Memory B cell (primary cell): ENCODE measurements around the gene SPINK4.

ENCODE experiments used
- ATAC-seq: fragments of 150-1000 bp; cut with Tn5 transposase; 2 replicates; pipeline ENCODE4 v1.10.0; 2021; ENCODE audit warnings: low read depth, mild to moderate bottlenecking, moderate library complexity
- DNase-seq, 2 donors: peaks; one replicate each; pipeline ENCODE4 v3.0.0; 2022; ENCODE audit warnings: low spot score in 2 of 2
- H3K27ac Mint-ChIP-seq: one replicate; pipeline ENCODE4 v1.8.0; 2022; ENCODE audit warnings: mild to moderate bottlenecking, moderate library complexity, mixed read lengths
- H3K27me3 Mint-ChIP-seq: one replicate; pipeline ENCODE4 v1.8.0; 2022; ENCODE audit warnings: mixed read lengths
- H3K36me3 Mint-ChIP-seq: one replicate; pipeline ENCODE4 v1.8.0; 2022; ENCODE audit warnings: mild to moderate bottlenecking, mixed read lengths
- H3K4me1 Mint-ChIP-seq: one replicate; pipeline ENCODE4 v1.8.0; 2022; ENCODE audit warnings: mixed read lengths
- H3K4me3 Mint-ChIP-seq: one replicate; pipeline ENCODE4 v1.8.0; 2022; ENCODE audit warnings: mild to moderate bottlenecking, moderate library complexity, mixed read lengths
- H3K9me3 Mint-ChIP-seq: one replicate; pipeline ENCODE4 v1.8.0; 2022; ENCODE audit warnings: mixed read lengths

SPINK4 gene

GRCh38 chr9:33257276-33257675 lies 17.3 kb downstream of the SPINK4 start:
- no peak overlapping the region for H3K4me3 Mint-ChIP-seq
- ATAC-seq (no peak), DNase-seq (no peak)
- no peak overlapping the region for H3K27ac Mint-ChIP-seq
- H3K27me3 Mint-ChIP-seq: no peaks in the 10 kb centered on the region
- peaks cover 2% of the 10 kb centered on the region for H3K4me1 Mint-ChIP-seq
- H3K36me3 Mint-ChIP-seq: peaks cover 35% of the 10 kb centered on the region
- no peaks in the 10 kb centered on the region for H3K9me3 Mint-ChIP-seq

DNA sequence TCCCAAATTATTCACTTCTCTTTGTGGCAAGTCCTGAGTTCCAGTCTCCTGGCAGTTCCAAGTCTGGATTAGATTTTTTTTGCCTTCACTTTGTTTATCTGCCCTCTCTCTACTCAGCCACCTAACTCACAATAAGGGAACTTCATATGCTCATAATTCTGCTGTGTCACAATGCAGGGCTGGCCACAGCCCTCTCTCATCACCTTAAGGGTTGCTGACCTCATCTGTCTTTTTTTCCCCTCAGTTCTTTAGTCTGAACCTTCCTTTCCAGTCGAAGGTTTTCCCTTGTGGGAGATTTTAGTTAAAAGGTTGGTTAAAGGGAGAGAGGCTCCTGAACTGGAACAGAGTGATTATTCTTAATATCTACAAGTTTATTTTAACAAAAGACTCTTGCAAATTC lies 20.4 kb downstream of the SPINK4 start:
- no peak overlapping the region for H3K27ac Mint-ChIP-seq
- H3K4me1 Mint-ChIP-seq: peaks cover 17% of the 10 kb centered on the region
- peaks cover 30% of the 10 kb centered on the region for H3K36me3 Mint-ChIP-seq
- no peaks in the 10 kb centered on the region for H3K9me3 Mint-ChIP-seq
- no peak for ATAC-seq
- H3K4me3 Mint-ChIP-seq: no peak overlapping the region
- no peaks in the 10 kb centered on the region for H3K27me3 Mint-ChIP-seq
- no peak for DNase-seq

- DNase-seq (no peak), ATAC-seq (no peak)
- peak overlapping the region; percentile 93 for H3K4me3 Mint-ChIP-seq
- H3K27me3 Mint-ChIP-seq: no peaks in the 10 kb centered on the region
- H3K27ac Mint-ChIP-seq: peak overlapping the region; percentile 98
- peaks cover 32% of the 10 kb centered on the region for H3K4me1 Mint-ChIP-seq
- H3K36me3 Mint-ChIP-seq: peaks cover 30% of the 10 kb centered on the region
- no peaks in the 10 kb centered on the region for H3K9me3 Mint-ChIP-seq
Measured at GRCh38 chr9:33263131-33264002, 23.4 kb downstream of the SPINK4 start.

DNA sequence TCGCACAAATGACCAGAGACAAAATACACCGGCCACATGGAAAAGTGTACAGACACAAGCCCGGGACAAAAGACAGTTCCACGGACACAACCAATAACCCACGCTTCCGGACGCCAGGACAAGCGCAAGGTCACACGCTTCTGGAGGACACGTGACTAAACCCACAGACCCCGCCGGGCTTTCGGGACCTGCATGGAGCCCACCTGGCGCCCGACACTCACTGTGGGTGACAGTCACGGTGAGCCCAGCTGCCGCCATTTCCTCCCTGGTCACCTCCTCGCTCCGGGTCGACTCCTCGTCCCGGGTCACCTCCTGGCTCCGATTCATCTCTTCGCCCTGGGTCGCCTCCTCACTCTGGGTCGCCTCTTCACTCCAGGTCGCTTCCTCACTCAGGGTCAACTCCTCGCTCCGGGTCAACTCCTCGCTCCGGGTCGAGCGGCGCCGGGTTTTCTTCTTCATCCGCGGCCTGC lies 24.1 kb downstream of the SPINK4 start:
- Mint-ChIP-seq H3K4me3 (peak overlapping the region; percentile 93), H3K9me3 (no peaks in the 10 kb centered on the region), H3K36me3 (peaks cover 24% of the 10 kb centered on the region), H3K27me3 (no peaks in the 10 kb centered on the region), H3K27ac (peak overlapping the region; percentile 98), H3K4me1 (peaks cover 32% of the 10 kb centered on the region)
- ATAC-seq: peak; percentile 2
- no peak for DNase-seq

DNA sequence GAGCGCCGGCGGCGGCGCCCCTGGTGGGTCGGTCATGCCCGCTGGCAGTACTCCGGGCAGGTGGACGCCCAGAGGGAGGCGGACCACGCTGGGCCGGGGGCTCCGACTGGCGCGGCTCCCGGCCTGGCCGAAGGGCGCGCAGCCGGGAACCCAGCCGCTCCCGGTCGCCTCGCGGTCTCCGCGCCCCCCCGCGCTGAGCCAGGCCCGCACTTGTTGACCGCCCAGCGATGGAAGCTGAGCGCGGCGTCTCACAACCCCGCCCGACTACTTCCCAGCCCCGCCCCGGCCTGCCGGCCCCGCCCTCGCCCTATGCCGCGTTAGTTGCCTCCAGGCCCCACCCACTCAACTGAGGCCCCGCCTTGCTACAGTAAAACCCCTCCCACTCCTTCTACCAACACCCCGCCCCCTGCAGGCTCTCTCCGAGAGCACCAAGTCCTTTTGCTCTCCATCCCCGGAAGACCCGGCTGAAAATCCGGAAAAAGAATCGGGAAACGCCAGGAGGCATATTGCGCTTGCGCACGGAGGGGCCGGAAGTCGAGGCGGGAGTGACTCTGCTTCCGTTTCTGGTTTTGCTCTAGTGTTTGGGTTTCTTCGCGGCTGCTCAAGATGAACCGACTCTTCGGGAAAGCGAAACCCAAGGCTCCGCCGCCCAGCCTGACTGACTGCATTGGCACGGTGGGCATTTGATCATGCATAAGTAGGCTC lies 24.7 kb downstream of the SPINK4 start, which contains the start of the genes BAG1 and CHMP5:
Gene BAG1 (minus strand): TSS at position 236 of the 705 bp plus-strand sequence.
Gene CHMP5 (plus strand): TSS at position 577 of the 705 bp plus-strand sequence. CDS start 30 bp downstream, at position 607.
- no peaks in the 10 kb centered on the region for H3K27me3 Mint-ChIP-seq
- H3K4me3 Mint-ChIP-seq: peak within 1 kb of the TSS; percentile 93

DNA sequence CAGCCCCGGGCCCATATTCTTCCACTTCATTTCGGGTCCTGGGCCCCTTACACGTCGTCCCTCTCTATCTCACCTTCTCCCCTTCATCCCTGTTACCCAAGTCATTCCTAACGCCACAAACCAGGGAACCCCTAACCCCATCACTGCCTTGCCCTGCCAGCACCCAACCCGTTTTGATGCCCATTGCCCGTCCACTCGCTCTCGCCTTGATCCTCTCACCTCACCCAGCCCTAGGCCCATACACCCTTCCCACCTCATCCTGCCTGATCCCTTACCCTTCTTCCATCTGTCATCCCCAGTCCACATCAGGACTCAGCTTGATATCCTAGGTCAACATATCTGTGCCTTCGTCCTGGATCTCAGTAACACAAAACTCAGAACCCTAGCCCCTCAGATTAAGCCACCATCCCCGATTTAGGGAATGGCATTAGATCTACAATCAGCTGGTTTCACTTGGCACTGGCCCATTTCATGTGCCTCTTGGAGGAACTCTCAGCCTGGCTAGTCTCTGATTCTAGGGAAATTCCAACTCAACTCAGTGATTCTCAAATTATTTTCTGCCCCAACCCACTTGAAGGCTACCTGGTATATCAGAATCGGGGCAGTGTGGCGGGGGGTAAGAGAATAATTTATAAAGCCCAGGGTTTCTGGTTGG lies 25.4 kb downstream of the SPINK4 start:
- H3K27me3 Mint-ChIP-seq: no peaks in the 10 kb centered on the region
- H3K27ac Mint-ChIP-seq: peak overlapping the region; percentile 98
- H3K9me3 Mint-ChIP-seq: no peaks in the 10 kb centered on the region
- H3K4me3 Mint-ChIP-seq: peak overlapping the region; percentile 93
- H3K36me3 Mint-ChIP-seq: peaks cover 12% of the 10 kb centered on the region
- ATAC-seq: no peak
- peak in 1 of 2 donors; percentile 18 for DNase-seq
- H3K4me1 Mint-ChIP-seq: peaks cover 30% of the 10 kb centered on the region

More for the DNA sequence above, 24.7 kb downstream of the SPINK4 start, which contains the start of the genes BAG1 and CHMP5:
- peaks cover 19% of the 10 kb centered on the region for H3K36me3 Mint-ChIP-seq
- DNase-seq (peak; percentile 98 to 99), ATAC-seq (peak; percentile 88)
- H3K4me1 Mint-ChIP-seq: peaks cover 32% of the 10 kb centered on the region
- peak within 1 kb of the TSS; percentile 98 for H3K27ac Mint-ChIP-seq
- no peaks in the 10 kb centered on the region for H3K9me3 Mint-ChIP-seq

GRCh38 chr9:33267151-33267767 lies 27.3 kb downstream of the SPINK4 start:
- Mint-ChIP-seq H3K27me3 (no peaks in the 10 kb centered on the region), H3K4me3 (no peak overlapping the region), H3K27ac (peak overlapping the region; percentile 33), H3K36me3 (peaks cover 22% of the 10 kb centered on the region), H3K9me3 (no peaks in the 10 kb centered on the region), H3K4me1 (peaks cover 30% of the 10 kb centered on the region)
- DNase-seq: no peak
- no peak for ATAC-seq

DNA sequence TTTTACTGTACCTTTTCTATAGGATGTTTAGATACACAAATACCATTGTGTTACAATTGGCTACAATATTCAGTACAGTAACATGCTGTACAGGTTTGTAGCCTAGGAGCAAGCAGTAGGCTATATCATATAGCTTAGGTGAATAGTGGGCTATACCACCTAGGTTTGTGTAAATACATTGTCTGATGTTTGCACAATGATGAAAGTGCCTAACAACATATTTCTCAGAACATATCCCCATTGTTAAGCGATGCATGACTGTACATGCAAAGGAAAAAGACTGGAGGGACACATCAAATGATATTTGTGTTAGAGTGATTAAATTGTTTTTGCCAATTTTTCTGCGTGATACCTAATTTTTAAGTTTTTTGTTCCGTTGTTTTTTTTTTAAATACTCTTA lies 30.2 kb downstream of the SPINK4 start:
- no peak overlapping the region for H3K27ac Mint-ChIP-seq
- no peaks in the 10 kb centered on the region for H3K9me3 Mint-ChIP-seq
- H3K4me3 Mint-ChIP-seq: no peak overlapping the region

GRCh38 chr9:33272061-33272460 lies 32.1 kb downstream of the SPINK4 start:
- H3K4me1 Mint-ChIP-seq: peaks cover 7% of the 10 kb centered on the region
- peaks cover 28% of the 10 kb centered on the region for H3K36me3 Mint-ChIP-seq
- H3K27me3 Mint-ChIP-seq: no peaks in the 10 kb centered on the region
- DNase-seq (no peak), ATAC-seq (no peak)
- no peak overlapping the region for H3K27ac Mint-ChIP-seq
- H3K4me3 Mint-ChIP-seq: no peak overlapping the region
- no peaks in the 10 kb centered on the region for H3K9me3 Mint-ChIP-seq

More for the DNA sequence above, 30.2 kb downstream of the SPINK4 start:
- no peak for DNase-seq
- Mint-ChIP-seq H3K4me1 (peaks cover 19% of the 10 kb centered on the region), H3K36me3 (peaks cover 26% of the 10 kb centered on the region), H3K27me3 (no peaks in the 10 kb centered on the region)
- ATAC-seq: no peak

DNA sequence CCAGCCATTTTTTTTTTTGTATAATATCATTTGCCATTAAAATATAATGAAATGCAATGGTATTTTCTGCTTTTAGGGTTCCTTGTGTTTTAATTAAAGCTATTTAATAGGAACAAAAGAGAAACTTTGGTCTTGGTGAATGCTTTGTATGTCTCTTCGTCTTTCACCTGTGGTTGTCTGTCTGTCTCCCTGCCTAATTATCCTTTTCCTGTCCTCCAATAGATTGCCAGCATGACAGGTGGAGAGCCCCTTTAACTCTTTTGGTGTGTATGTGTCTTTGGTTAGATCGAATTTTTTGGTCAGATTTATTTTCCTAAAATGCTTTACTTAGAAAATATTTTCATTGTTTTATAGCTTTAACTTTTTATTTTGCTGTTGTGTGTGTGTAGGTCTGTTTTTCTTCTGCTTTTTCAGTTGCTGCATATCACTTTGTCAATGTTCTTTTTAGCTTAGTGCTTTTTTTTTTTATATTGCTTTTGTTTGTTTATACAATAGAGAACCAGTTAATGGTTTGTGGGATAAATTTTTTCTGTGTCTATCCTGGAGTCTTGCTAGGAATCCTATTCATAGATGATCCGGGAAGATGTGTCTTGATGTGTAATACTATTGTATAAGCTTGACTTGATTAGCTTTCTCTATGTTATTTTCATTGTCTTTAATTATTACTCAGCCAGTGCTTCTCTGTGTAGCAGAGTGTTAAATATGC lies 33.5 kb downstream of the SPINK4 start:
- DNase-seq (no peak), ATAC-seq (no peak)
- Mint-ChIP-seq H3K27me3 (no peaks in the 10 kb centered on the region), H3K4me3 (no peak overlapping the region), H3K9me3 (no peaks in the 10 kb centered on the region), H3K27ac (no peak overlapping the region), H3K36me3 (peaks cover 33% of the 10 kb centered on the region), H3K4me1 (peaks cover 2% of the 10 kb centered on the region)

DNA sequence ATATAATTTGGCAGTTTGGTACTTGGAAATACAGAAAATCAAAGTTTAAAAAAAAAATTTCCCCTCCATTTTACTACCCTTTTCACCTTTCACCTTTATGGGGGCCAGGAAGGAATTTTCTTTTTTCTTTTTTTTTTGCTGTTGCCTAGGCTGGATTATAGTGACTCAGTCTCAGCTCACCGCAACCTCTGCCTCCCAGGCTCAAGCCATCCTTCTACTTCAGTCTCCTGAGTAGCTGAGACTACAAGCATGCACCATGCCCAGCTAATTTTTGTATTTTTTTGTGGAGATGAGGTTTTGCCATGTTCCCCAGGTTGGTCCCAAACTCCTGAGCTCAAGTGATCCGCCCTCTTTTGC lies 34.0 kb downstream of the SPINK4 start:
- Mint-ChIP-seq H3K27ac (no peak overlapping the region), H3K9me3 (no peaks in the 10 kb centered on the region), H3K4me1 (peaks cover 2% of the 10 kb centered on the region), H3K27me3 (no peaks in the 10 kb centered on the region), H3K36me3 (peaks cover 33% of the 10 kb centered on the region), H3K4me3 (no peak overlapping the region)
- DNase-seq: no peak
- ATAC-seq: no peak

DNA sequence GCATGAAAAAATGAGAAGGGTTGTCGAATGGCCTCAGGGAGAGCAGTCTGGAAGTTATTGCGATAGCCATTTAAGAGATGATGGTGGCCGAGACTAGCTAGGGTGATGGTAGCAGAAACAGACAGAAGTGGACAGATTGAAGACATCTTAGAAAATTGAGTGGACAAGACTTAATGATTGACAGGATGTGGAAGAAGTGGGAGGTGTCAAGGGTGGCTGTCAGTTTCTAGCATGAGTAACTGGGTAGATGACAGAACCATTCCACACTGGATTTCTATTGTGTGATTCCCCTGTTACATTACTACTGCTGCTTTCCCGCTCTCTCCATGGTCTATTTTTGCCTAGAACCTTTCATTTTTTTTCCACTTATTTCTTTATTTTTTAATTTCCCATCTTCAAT lies 37.5 kb downstream of the SPINK4 start:
- H3K36me3 Mint-ChIP-seq: peaks cover 24% of the 10 kb centered on the region
- H3K4me1 Mint-ChIP-seq: peaks cover 2% of the 10 kb centered on the region
- H3K27me3 Mint-ChIP-seq: no peaks in the 10 kb centered on the region
- no peak overlapping the region for H3K27ac Mint-ChIP-seq
- H3K4me3 Mint-ChIP-seq: no peak overlapping the region
- no peaks in the 10 kb centered on the region for H3K9me3 Mint-ChIP-seq
- no peak for ATAC-seq
- no peak for DNase-seq

- peaks cover 2% of the 10 kb centered on the region for H3K4me1 Mint-ChIP-seq
- no peak overlapping the region for H3K27ac Mint-ChIP-seq
- ATAC-seq (no peak), DNase-seq (no peak)
- peaks cover 7% of the 10 kb centered on the region for H3K36me3 Mint-ChIP-seq
- no peaks in the 10 kb centered on the region for H3K27me3 Mint-ChIP-seq
- no peaks in the 10 kb centered on the region for H3K9me3 Mint-ChIP-seq
- no peak overlapping the region for H3K4me3 Mint-ChIP-seq
Measured at GRCh38 chr9:33285502-33285901, 45.5 kb downstream of the SPINK4 start.
